HG02610 (cell line): ENCODE results near the gene CAMK4.

Experiments
- ATAC-seq: cut with Tn5 transposase; IDR thresholded peaks from one replicate; pipeline ENCODE4 v1.9.1; 2021; ENCODE audit warnings: mild to moderate bottlenecking, moderate library complexity; ENCODE audit not compliant: unreplicated experiment

CAMK4 gene

GRCh38 chr5:111228520-111229220 lies 4.5 kb downstream of the CAMK4 start:
- ATAC-seq: no peak

GRCh38 chr5:111229221-111229835 lies 5.1 kb downstream of the CAMK4 start:
- peak; percentile 21 for ATAC-seq

GRCh38 chr5:111229871-111230810 lies 6.0 kb downstream of the CAMK4 start:
- peak; percentile 30 for ATAC-seq

- peak; percentile 26 for ATAC-seq
Observed at GRCh38 chr5:111231119-111231518, 6.9 kb downstream of the CAMK4 start.

- ATAC-seq: no peak
Observed at GRCh38 chr5:111232311-111233051, 8.3 kb downstream of the CAMK4 start.

- no peak for ATAC-seq
Observed at GRCh38 chr5:111233052-111233374, 8.8 kb downstream of the CAMK4 start.

GRCh38 chr5:111234125-111234524 lies 9.9 kb downstream of the CAMK4 start:
- ATAC-seq: peak; percentile 28

- no peak for ATAC-seq
Observed at GRCh38 chr5:111235635-111236034, 11.5 kb downstream of the CAMK4 start.

- no peak for ATAC-seq
Observed at GRCh38 chr5:111236348-111236747, 12.2 kb downstream of the CAMK4 start.

- peak; percentile 59 for ATAC-seq
Observed at GRCh38 chr5:111236995-111237394, 12.8 kb downstream of the CAMK4 start.

GRCh38 chr5:111237470-111237869 lies 13.3 kb downstream of the CAMK4 start:
- peak; percentile 26 for ATAC-seq

- ATAC-seq: no peak
Observed at GRCh38 chr5:111238431-111239225, 14.4 kb downstream of the CAMK4 start.

- ATAC-seq: no peak
Observed at GRCh38 chr5:111241696-111242095, 17.5 kb downstream of the CAMK4 start.

- no peak for ATAC-seq
Observed at GRCh38 chr5:111242606-111243005, 18.4 kb downstream of the CAMK4 start.

- no peak for ATAC-seq
Observed at GRCh38 chr5:111243318-111243717, 19.1 kb downstream of the CAMK4 start.

- ATAC-seq: no peak
Observed at GRCh38 chr5:111245654-111246053, 21.5 kb downstream of the CAMK4 start.

GRCh38 chr5:111246459-111246858 lies 22.3 kb downstream of the CAMK4 start:
- ATAC-seq: no peak

- no peak for ATAC-seq
Observed at GRCh38 chr5:111248571-111248970, 24.4 kb downstream of the CAMK4 start.

- ATAC-seq: no peak
Observed at GRCh38 chr5:111251921-111252320, 27.7 kb downstream of the CAMK4 start.
